Esophagus muscularis mucosa (tissue), 4 donors: ENCODE results near the gene ZBTB47. TPM values are rescaled to one million over a fixed set of nuclear protein-coding genes. Genes with fewer than 3 reads are reported as not detected.

Experiments used
- DNase-seq: peaks from one replicate; pipeline ENCODE4 v3.0.0-alpha.2; 2017; ENCODE audit errors: extremely low spot score
- H3K27ac ChIP-seq, 4 donors: fragments of 200-600 bp; sonication (generic); replicated peaks in 1 of 4; 1 replicate in 3 of 4; 2 replicates in 1 of 4; pipeline ENCODE4 v1.5.1; 2016 to 2019; ENCODE audit warnings: mild to moderate bottlenecking in 1 of 4
- H3K27me3 ChIP-seq, 4 donors: fragments of 200-600 bp; sonication (generic); one replicate each; pipeline versions ENCODE4 v1.5.1 to v1.6.0; 2016 to 2019
- H3K36me3 ChIP-seq, 4 donors: fragments of 200-600 bp; sonication (generic); one replicate each; pipeline ENCODE4 v1.5.1; 2016 to 2019
- H3K4me1 ChIP-seq, 4 donors: fragments of 200-600 bp; sonication (generic); one replicate each; pipeline ENCODE4 v1.5.1; 2016 to 2019
- H3K4me3 ChIP-seq, 4 donors: fragments of 200-600 bp; sonication (generic); 1 replicate in 2 of 4; 2 replicates in 2 of 4; pipeline ENCODE4 v1.5.1; 2016 to 2019; ENCODE audit warnings: mild to moderate bottlenecking in 4 of 4, moderate library complexity in 1 of 4
- H3K9me3 ChIP-seq, 4 donors: fragments of 200-600 bp; sonication (generic); 1 replicate in 3 of 4; 2 replicates in 1 of 4; pipeline ENCODE4 v1.5.1; 2016 to 2019
- EP300 ChIP-seq: sonication (generic); formaldehyde crosslinking; IDR thresholded peaks from one replicate; pipeline ENCODE4 v1.6.1; 2017; ENCODE audit warnings: antibody characterized with exemption
- POLR2A ChIP-seq: fragments of 450-650 bp; IDR thresholded peaks from one replicate; pipeline ENCODE4 v1.6.1; 2017; ENCODE audit warnings: antibody characterized with exemption, moderate library complexity, mild to moderate bottlenecking, low read depth
- POLR2AphosphoS5 ChIP-seq, 2 donors: sonication (generic); formaldehyde crosslinking; IDR thresholded peaks; one replicate each; pipeline ENCODE4 v1.6.1; 2017; ENCODE audit warnings: antibody characterized with exemption in 2 of 2
- WGBS: methylation state at CpG from one replicate; pipeline ENCODE4 v1.1.5; 2018; 5-methylcytosine and 5-hydroxymethylcytosine counted together
- intact Hi-C: fragments of 100-400 bp; cut with DNase I; formaldehyde crosslinking; loops from one replicate; pipeline ENCODE4 v1.15.1; 2023
- total RNA-seq, 4 donors: library from RNA; depleted of rRNA; stranded (reverse); fragments of >200 nt; gene quantifications; one replicate each; pipeline versions ENCODE4 v1.1.0 to v1.2.1, GENCODE V29; 2016
- TF ChIP-seq, protein P1 (sequence below), 3 experiments: fragments of 200-600 bp in 2 of 3; fragments of 450-650 bp in 1 of 3; sonication (generic) in 2 of 3; IDR thresholded peaks; one replicate each; pipeline ENCODE4 v1.5.1; 2017 to 2019; ENCODE audit warnings: antibody characterized with exemption in 3 of 3, mild to moderate bottlenecking in 2 of 3, moderate library complexity in 1 of 3

ZBTB47 gene
- total RNA-seq, 4 donors from 2014 or later, result 75.4 to 137 (median 95.7) TPM

GRCh38 chr3:42640129-42640528, 13.4 kb upstream of the ZBTB47 start:
- no peak for DNase-seq
- Histone ChIP-seq H3K36me3 (peaks cover 72 to 100% (median 94%) of the 10 kb centered on the region in 4 donors), H3K27ac (no peak overlapping the region), H3K4me3 (no peak overlapping the region), H3K27me3 (no peaks in the 10 kb centered on the region), H3K9me3 (no peaks in the 10 kb centered on the region), H3K4me1 (peaks cover 0 to 14% (median 0%) of the 10 kb centered on the region in 4 donors)
- TF ChIP-seq, protein P1, sequence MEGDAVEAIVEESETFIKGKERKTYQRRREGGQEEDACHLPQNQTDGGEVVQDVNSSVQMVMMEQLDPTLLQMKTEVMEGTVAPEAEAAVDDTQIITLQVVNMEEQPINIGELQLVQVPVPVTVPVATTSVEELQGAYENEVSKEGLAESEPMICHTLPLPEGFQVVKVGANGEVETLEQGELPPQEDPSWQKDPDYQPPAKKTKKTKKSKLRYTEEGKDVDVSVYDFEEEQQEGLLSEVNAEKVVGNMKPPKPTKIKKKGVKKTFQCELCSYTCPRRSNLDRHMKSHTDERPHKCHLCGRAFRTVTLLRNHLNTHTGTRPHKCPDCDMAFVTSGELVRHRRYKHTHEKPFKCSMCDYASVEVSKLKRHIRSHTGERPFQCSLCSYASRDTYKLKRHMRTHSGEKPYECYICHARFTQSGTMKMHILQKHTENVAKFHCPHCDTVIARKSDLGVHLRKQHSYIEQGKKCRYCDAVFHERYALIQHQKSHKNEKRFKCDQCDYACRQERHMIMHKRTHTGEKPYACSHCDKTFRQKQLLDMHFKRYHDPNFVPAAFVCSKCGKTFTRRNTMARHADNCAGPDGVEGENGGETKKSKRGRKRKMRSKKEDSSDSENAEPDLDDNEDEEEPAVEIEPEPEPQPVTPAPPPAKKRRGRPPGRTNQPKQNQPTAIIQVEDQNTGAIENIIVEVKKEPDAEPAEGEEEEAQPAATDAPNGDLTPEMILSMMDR (IDR thresholded peaks at IDR 0.05), result no peak
- no peak for TF ChIP-seq EP300
- no peak for TF ChIP-seq POLR2AphosphoS5 (IDR thresholded peaks at IDR 0.05)
- TF ChIP-seq POLR2A, result no peak
- intact Hi-C loops, result no loop called here

DNA sequence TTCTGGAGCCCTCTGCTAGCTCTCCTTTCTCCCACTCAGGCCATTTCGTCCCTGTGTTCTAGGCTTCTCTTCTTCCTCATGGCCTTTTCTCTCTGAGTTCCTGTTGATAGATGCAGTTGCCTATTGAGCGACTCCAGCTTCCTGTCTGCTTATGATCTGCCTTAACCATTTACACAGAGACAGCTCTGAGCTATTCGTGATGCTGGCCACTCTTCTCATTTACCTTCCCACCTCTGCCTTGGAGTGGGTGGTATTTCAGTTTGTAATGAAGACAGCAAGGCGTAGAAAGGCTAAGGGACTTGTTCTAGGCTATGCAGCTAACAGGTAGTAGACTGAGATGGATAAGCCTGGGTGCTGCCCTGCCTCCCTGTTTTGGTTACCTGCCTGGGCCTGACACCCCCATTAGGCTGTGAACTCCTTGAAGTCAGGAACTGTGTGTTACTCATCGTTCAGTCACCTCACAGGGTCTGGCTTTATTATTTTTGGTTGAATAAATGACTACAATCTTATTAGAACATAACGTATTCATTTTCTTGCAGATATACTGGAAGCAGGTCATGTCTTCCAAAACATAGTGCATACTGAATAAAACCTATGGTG, 12.6 kb upstream of the ZBTB47 start:
- H3K4me3 ChIP-seq, result no peak overlapping the region
- peaks cover 72 to 100% (median 94%) of the 10 kb centered on the region in 4 donors for H3K36me3 ChIP-seq
- H3K4me1 ChIP-seq, result peaks cover 0 to 14% (median 0%) of the 10 kb centered on the region in 4 donors
- DNase-seq, result no peak
- WGBS, result 87% methylated on average over 6 of the region's 6 CpGs
- no peak overlapping the region for H3K27ac ChIP-seq
- no peaks in the 10 kb centered on the region for H3K27me3 ChIP-seq
- H3K9me3 ChIP-seq, result no peaks in the 10 kb centered on the region
- TF ChIP-seq POLR2A (no peak), POLR2AphosphoS5 (IDR thresholded peaks at IDR 0.05) (no peak), EP300 (no peak)
- TF ChIP-seq, protein P1 (IDR thresholded peaks at IDR 0.05), result no peak
- intact Hi-C loops, result no loop called here

- Histone ChIP-seq H3K4me3 (no peak overlapping the region), H3K9me3 (no peaks in the 10 kb centered on the region), H3K27me3 (no peaks in the 10 kb centered on the region), H3K4me1 (peaks cover 23 to 38% (median 33%) of the 10 kb centered on the region in 4 donors), H3K27ac (peak overlapping the region in 2 of 4 donors; percentile 13 to 23), H3K36me3 (peaks cover 37 to 71% (median 57%) of the 10 kb centered on the region in 4 donors)
- 80% methylated on average over 5 of the region's 5 CpGs for WGBS
- intact Hi-C loops, result no loop called here
- TF ChIP-seq EP300 (no peak), POLR2AphosphoS5 (IDR thresholded peaks at IDR 0.05) (no peak), POLR2A (no peak)
- TF ChIP-seq, protein P1 (IDR thresholded peaks at IDR 0.05), result no peak
- no peak for DNase-seq
Measured at GRCh38 chr3:42647821-42648459, 5.6 kb upstream of the ZBTB47 start.

GRCh38 chr3:42649006-42649405, 4.5 kb upstream of the ZBTB47 start:
- peaks cover 28 to 60% (median 46%) of the 10 kb centered on the region in 4 donors for H3K36me3 ChIP-seq
- DNase-seq, result no peak
- 85% methylated on average over 2 of the region's 2 CpGs for WGBS
- no peak overlapping the region for H3K27ac ChIP-seq
- H3K27me3 ChIP-seq, result no peaks in the 10 kb centered on the region
- intact Hi-C loops, result no loop called here
- TF ChIP-seq, protein P1 (IDR thresholded peaks at IDR 0.05), result no peak
- TF ChIP-seq POLR2AphosphoS5 (IDR thresholded peaks at IDR 0.05) (no peak), POLR2A (no peak), EP300 (no peak)
- no peaks in the 10 kb centered on the region for H3K9me3 ChIP-seq
- H3K4me3 ChIP-seq, result no peak overlapping the region
- peaks cover 30 to 45% (median 41%) of the 10 kb centered on the region in 4 donors for H3K4me1 ChIP-seq
